Epithelial cell of proximal tubule (primary cell): ENCODE data around the gene FMNL1. TPM values are rescaled to one million over a fixed set of nuclear protein-coding genes. Genes with fewer than 3 reads are reported as not detected.
A peak's percentile ranks its signal among the peaks of the same experiment; 100 is the strongest.

Experiments used
- DNase-seq: peaks from one replicate; pipeline ENCODE4 v3.0.0-alpha.2; 2011; ENCODE audit warnings: low read depth
- H3K4me3 ChIP-seq: 2 replicates; pipeline ENCODE4 v1.5.1; 2011; ENCODE audit warnings: low read depth, mild to moderate bottlenecking, low read length
- CTCF ChIP-seq: conservative IDR thresholded peaks from 2 replicates; pipeline ENCODE4 v1.5.1; 2012; ENCODE audit warnings: low read depth, mild to moderate bottlenecking, low read length
- total RNA-seq: library from RNA; depleted of rRNA; stranded (reverse); fragments of >200 nt; gene quantifications from 2 replicates; pipeline ENCODE4 v1.2.3, GENCODE V29; 2015

The FMNL1 gene
- total RNA-seq, 1 donor from 2014 or later: 5.7 TPM

- no peak for TF ChIP-seq CTCF
- peak overlapping the region; percentile 60 for H3K4me3 ChIP-seq
- DNase-seq: no peak
Measured at GRCh38 chr17:45222996-45223538, 1.4 kb downstream of the FMNL1 start.

- no peak overlapping the region for H3K4me3 ChIP-seq
- no peak for DNase-seq
- TF ChIP-seq CTCF: no peak
Measured at GRCh38 chr17:45223539-45224528, 2.1 kb downstream of the FMNL1 start.

GRCh38 chr17:45224671-45225050, 3.0 kb downstream of the FMNL1 start:
- no peak for TF ChIP-seq CTCF
- no peak for DNase-seq
- no peak overlapping the region for H3K4me3 ChIP-seq

GRCh38 chr17:45225051-45225700, 3.5 kb downstream of the FMNL1 start:
- no peak overlapping the region for H3K4me3 ChIP-seq
- no peak for DNase-seq
- no peak for TF ChIP-seq CTCF

- TF ChIP-seq CTCF: no peak
- no peak overlapping the region for H3K4me3 ChIP-seq
- DNase-seq: no peak
Measured at GRCh38 chr17:45225964-45226530, 4.4 kb downstream of the FMNL1 start.

GRCh38 chr17:45226576-45226975, 4.9 kb downstream of the FMNL1 start:
- no peak for TF ChIP-seq CTCF
- H3K4me3 ChIP-seq: no peak overlapping the region
- DNase-seq: no peak
